GM23248 (cell line): Measurements from ENCODE around the gene MED15. TPM values are rescaled to one million over a fixed set of nuclear protein-coding genes. Genes with fewer than 3 reads are reported as not detected.

Experiments used
- DNase-seq: peaks from one replicate; pipeline ENCODE4 v3.0.0-alpha.2; 2015
- H2AFZ ChIP-seq: fragments of 200-600 bp; sonication (generic); 2 replicates; pipeline ENCODE4 v1.6.1; 2016; ENCODE audit warnings: antibody characterized with exemption
- H3F3A ChIP-seq: fragments of 200-600 bp; sonication (generic); 2 replicates; pipeline ENCODE4 v1.6.1; 2016; ENCODE audit warnings: mild to moderate bottlenecking, antibody characterized with exemption, mixed run types; ENCODE audit not compliant: insufficient read depth
- H3K27ac ChIP-seq: fragments of 200-600 bp; sonication (generic); 2 replicates; pipeline ENCODE4 v1.5.1; 2016; ENCODE audit warnings: mild to moderate bottlenecking
- H3K27me3 ChIP-seq: fragments of 200-600 bp; sonication (generic); replicated peaks from 2 replicates; pipeline ENCODE4 v1.6.1; 2016; ENCODE audit warnings: mild to moderate bottlenecking; ENCODE audit not compliant: insufficient read depth
- H3K36me3 ChIP-seq: fragments of 200-600 bp; sonication (generic); 2 replicates; pipeline ENCODE4 v1.6.1; 2016; ENCODE audit warnings: low read depth, mild to moderate bottlenecking
- H3K4me1 ChIP-seq: fragments of 200-600 bp; sonication (generic); 2 replicates; pipeline ENCODE4 v1.6.1; 2016; ENCODE audit warnings: mild to moderate bottlenecking; ENCODE audit not compliant: insufficient read depth
- H3K4me2 ChIP-seq: fragments of 200-600 bp; sonication (generic); one replicate; pipeline ENCODE4 v1.6.1; 2016; ENCODE audit warnings: mild to moderate bottlenecking; ENCODE audit not compliant: unreplicated experiment
- H3K4me3 ChIP-seq: fragments of 200-600 bp; sonication (generic); 2 replicates; pipeline ENCODE4 v1.5.1; 2016; ENCODE audit warnings: mild to moderate bottlenecking
- H3K79me2 ChIP-seq: fragments of 200-600 bp; sonication (generic); 2 replicates; pipeline ENCODE4 v1.6.1; 2016; ENCODE audit warnings: mild to moderate bottlenecking; ENCODE audit not compliant: insufficient read depth
- H3K9ac ChIP-seq: fragments of 200-600 bp; sonication (generic); 2 replicates; pipeline ENCODE4 v1.6.1; 2016; ENCODE audit warnings: mild to moderate bottlenecking
- H3K9me2 ChIP-seq: fragments of 200-600 bp; sonication (generic); 2 replicates; pipeline ENCODE4 v1.6.1; 2016; ENCODE audit warnings: mixed run types, mild to moderate bottlenecking, moderate library complexity; ENCODE audit not compliant: insufficient read depth
- H3K9me3 ChIP-seq: fragments of 200-600 bp; sonication (generic); one replicate; pipeline ENCODE4 v1.6.1; 2017; ENCODE audit warnings: low read depth
- H4K20me1 ChIP-seq: fragments of 200-600 bp; sonication (generic); 2 replicates; pipeline ENCODE4 v1.6.0; 2016; ENCODE audit not compliant: insufficient read depth
- EZH2 ChIP-seq: fragments of 200-600 bp; sonication (generic); IDR thresholded peaks from 2 replicates; pipeline ENCODE4 v1.6.1; 2018; ENCODE audit warnings: antibody characterized with exemption, mild to moderate bottlenecking; ENCODE audit not compliant: insufficient read depth, poor library complexity, severe bottlenecking
- EZH2phosphoT487 ChIP-seq: fragments of 200-600 bp; sonication (generic); IDR thresholded peaks from 2 replicates; pipeline ENCODE4 v1.6.1; 2018; ENCODE audit warnings: antibody characterized with exemption, moderate library complexity, mild to moderate bottlenecking, low read depth; ENCODE audit not compliant: insufficient read depth
- WGBS, 2 experiments: methylation state at CpG; one replicate each; pipeline ENCODE4 v1.1.6; 2015 to 2017; ENCODE audit warnings: low lambda C conversion rate in 2 of 2, low coverage in 1 of 2; ENCODE audit errors: missing lambda C conversion rate in 2 of 2; 5-methylcytosine and 5-hydroxymethylcytosine counted together
- in situ Hi-C: fragments of 300-500 bp; cut with MboI; formaldehyde crosslinking; loops from 2 replicates; pipeline ENCODE4 v1.15.0; 2020
- polyA plus RNA-seq: library from polyadenylated mRNA; unstranded; fragments of >200 nt; fragmentation: Nextera tagmentation; extraction: Ambion mirVana; gene quantifications from 2 replicates; pipeline ENCODE4 v1.2.1, GENCODE V29; 2016
- total RNA-seq: library from RNA; depleted of rRNA; stranded (reverse); fragments of >200 nt; shearing (Covaris generic); gene quantifications from 2 replicates; pipeline ENCODE4 v1.2.3, GENCODE V29; 2014

The MED15 gene
- total and polyA plus RNA-seq, 2 experiments from 2014 or later = 40.2 to 69.7 TPM

GRCh38 chr22:20550851-20551744 is 43.7 kb downstream of the MED15 start:
- H3K4me2 ChIP-seq = peak overlapping the region; percentile 72
- peaks cover 58% of the 10 kb centered on the region for H3F3A ChIP-seq
- H3K27ac ChIP-seq = peak overlapping the region; percentile 95
- H3K9me3 ChIP-seq = no peaks in the 10 kb centered on the region
- WGBS, 2 experiments = 24 to 26% methylated on average over 26 to 27 of the region's 27 CpGs
- no peaks in the 10 kb centered on the region for H3K27me3 ChIP-seq
- peaks cover 27% of the 10 kb centered on the region for H3K36me3 ChIP-seq
- H4K20me1 ChIP-seq = no peaks in the 10 kb centered on the region
- H3K9me2 ChIP-seq = no peaks in the 10 kb centered on the region
- in situ Hi-C loops = no loop called here
- H3K4me3 ChIP-seq = peak overlapping the region; percentile 20
- peaks cover 54% of the 10 kb centered on the region for H3K4me1 ChIP-seq
- DNase-seq = peak; percentile 97
- H2AFZ ChIP-seq = 0 out of 2 replicates have a peak overlapping the region, but pooled peaks have one; percentile 4
- H3K9ac ChIP-seq = peak overlapping the region; percentile 80
- TF ChIP-seq EZH2phosphoT487 = no peak
- no peak for TF ChIP-seq EZH2
- H3K79me2 ChIP-seq = peaks cover 85% of the 10 kb centered on the region

GRCh38 chr22:20551805-20552442 is 44.5 kb downstream of the MED15 start:
- DNase-seq = peak; percentile 60
- H3K27ac ChIP-seq = peak overlapping the region; percentile 95
- H3K27me3 ChIP-seq = no peaks in the 10 kb centered on the region
- peaks cover 85% of the 10 kb centered on the region for H3K79me2 ChIP-seq
- H3K4me1 ChIP-seq = peaks cover 47% of the 10 kb centered on the region
- H3K9me2 ChIP-seq = no peaks in the 10 kb centered on the region
- peaks cover 61% of the 10 kb centered on the region for H3F3A ChIP-seq
- TF ChIP-seq EZH2 (no peak), EZH2phosphoT487 (no peak)
- no peak overlapping the region for H2AFZ ChIP-seq
- 22 to 23% methylated on average over 8 of the region's 8 CpGs for WGBS, 2 experiments
- H4K20me1 ChIP-seq = no peaks in the 10 kb centered on the region
- H3K9me3 ChIP-seq = no peaks in the 10 kb centered on the region
- in situ Hi-C loops = no loop called here
- H3K36me3 ChIP-seq = peaks cover 35% of the 10 kb centered on the region
- peak overlapping the region; percentile 72 for H3K4me2 ChIP-seq
- no peak overlapping the region for H3K4me3 ChIP-seq
- H3K9ac ChIP-seq = peak overlapping the region; percentile 80

GRCh38 chr22:20552443-20553401 is 45.3 kb downstream of the MED15 start:
- Histone ChIP-seq H3K4me1 (peaks cover 44% of the 10 kb centered on the region), H3K9me3 (no peaks in the 10 kb centered on the region), H3F3A (peaks cover 67% of the 10 kb centered on the region), H3K27ac (peak overlapping the region; percentile 95), H3K9ac (peak overlapping the region; percentile 80), H3K4me2 (peak overlapping the region; percentile 72), H3K4me3 (no peak overlapping the region), H3K79me2 (peaks cover 85% of the 10 kb centered on the region), H3K27me3 (no peaks in the 10 kb centered on the region), H3K9me2 (no peaks in the 10 kb centered on the region), H3K36me3 (peaks cover 42% of the 10 kb centered on the region), H2AFZ (no peak overlapping the region), H4K20me1 (no peaks in the 10 kb centered on the region)
- DNase-seq = peak; percentile 90
- WGBS, 2 experiments = 56 to 59% methylated on average over 15 of the region's 15 CpGs
- in situ Hi-C loops = no loop called here
- TF ChIP-seq EZH2 (no peak), EZH2phosphoT487 (no peak)
